Astrocyte of the cerebellum (primary cell): Measurements from ENCODE around the gene SRGAP2C.
"Not testable (repeated sequence)": the region's sequence is repeated elsewhere in the genome, so short reads cannot be mapped to it uniquely, and the experiment has no call there.

Experiments
- DNase-seq: peaks from one replicate; pipeline ENCODE4 v3.0.0-alpha.2; 2011; ENCODE audit warnings: low read depth
- H3K4me3 ChIP-seq: 2 replicates; pipeline ENCODE4 v1.5.1; 2011; ENCODE audit warnings: mild to moderate bottlenecking, low read depth, low read length, moderate library complexity
- in situ Hi-C: cut with HindIII; loops from 2 replicates; pipeline ENCODE4 v1.10.0; 2017; ENCODE audit warnings: low sequenced_read_pairs

SRGAP2C gene

DNA sequence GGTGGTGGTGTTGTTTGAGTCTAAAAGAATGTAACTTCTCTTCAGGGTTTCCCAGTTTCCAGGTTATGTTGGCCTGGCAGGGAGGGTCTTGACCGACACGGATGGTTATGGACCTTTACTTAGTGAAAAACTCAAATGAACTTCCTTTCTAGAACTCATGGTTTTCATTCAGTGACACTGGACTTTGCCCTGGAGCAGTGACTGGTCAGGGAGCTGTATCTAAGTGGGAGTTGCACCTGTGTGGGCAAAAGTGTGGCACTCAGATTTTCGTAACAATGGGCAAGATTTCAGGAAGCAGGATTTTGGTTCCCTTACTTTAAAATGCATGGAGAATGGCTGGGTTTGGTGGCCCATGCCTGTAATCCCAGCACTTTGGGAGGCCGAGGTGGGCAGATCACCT, 67.9 kb downstream of the SRGAP2C start:
- DNase-seq, H3K4me3 ChIP-seq, in situ Hi-C loops: not testable (repeated sequence)

DNA sequence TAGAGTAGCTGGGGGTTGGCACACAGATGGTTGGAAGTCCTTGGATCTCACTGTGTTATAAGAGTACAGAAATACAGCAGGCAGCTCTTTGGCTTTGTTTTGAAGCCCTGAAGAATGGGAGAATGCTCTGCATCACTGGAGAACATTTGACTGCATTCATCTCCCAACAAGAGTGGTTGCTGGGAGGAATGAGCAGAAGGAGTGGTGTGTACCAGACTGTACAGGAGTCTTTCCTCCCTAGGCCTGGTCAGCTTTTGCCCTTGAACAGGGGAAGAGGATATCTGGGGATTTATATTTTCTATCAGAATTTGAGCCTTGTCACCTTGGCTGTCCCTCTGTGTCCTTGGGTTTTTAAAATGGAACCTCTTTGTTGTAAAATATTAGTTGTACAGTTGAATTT, 69.8 kb downstream of the SRGAP2C start:
- H3K4me3 ChIP-seq, DNase-seq, in situ Hi-C loops: not testable (repeated sequence)

- H3K4me3 ChIP-seq, in situ Hi-C loops, DNase-seq: not testable (repeated sequence)
Measured at GRCh38 chr1:121257632-121258031, 72.9 kb downstream of the SRGAP2C start.

GRCh38 chr1:121258134-121258533, 73.4 kb downstream of the SRGAP2C start:
- DNase-seq, H3K4me3 ChIP-seq, in situ Hi-C loops: not testable (repeated sequence)

DNA sequence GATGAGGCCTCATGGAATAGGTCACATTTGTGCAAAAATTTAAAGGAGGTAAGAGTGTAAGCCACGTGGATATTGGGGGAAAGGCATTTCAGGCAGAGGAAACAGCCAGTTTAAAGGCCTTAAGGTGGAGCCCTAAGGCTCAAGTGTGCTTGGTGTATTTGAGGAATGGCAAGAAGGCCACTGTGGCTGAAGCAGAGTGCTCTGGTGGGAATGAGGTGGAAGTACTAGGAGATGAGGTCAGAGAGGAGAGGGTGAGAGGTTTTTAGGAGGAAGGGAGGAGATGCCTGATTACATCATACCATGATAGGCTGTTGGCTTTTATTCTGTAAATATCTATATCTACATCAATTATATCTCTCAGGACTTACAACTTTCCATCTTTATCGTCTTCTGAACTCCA, 75.4 kb downstream of the SRGAP2C start:
- in situ Hi-C loops, DNase-seq, H3K4me3 ChIP-seq: not testable (repeated sequence)

DNA sequence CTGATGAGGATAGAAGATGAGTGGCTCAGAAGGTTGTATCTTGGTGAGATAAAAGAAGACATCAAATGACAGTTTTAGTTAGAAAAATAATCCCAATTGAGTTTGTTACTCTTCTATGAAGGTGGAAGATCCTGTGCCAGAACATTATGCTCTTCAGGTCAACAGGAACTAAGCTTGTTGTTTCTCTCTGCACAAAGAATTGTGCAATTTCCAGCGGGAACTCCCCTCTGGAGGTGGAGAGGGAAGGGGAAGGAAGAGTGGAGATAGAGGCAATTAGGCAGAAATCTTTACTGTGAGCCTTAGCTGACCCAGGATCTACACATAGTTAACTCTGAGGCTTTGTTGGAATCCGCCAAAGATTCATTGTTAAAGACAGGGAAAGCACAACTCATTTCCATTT, 77.4 kb downstream of the SRGAP2C start:
- in situ Hi-C loops, DNase-seq: not testable (repeated sequence)

DNA sequence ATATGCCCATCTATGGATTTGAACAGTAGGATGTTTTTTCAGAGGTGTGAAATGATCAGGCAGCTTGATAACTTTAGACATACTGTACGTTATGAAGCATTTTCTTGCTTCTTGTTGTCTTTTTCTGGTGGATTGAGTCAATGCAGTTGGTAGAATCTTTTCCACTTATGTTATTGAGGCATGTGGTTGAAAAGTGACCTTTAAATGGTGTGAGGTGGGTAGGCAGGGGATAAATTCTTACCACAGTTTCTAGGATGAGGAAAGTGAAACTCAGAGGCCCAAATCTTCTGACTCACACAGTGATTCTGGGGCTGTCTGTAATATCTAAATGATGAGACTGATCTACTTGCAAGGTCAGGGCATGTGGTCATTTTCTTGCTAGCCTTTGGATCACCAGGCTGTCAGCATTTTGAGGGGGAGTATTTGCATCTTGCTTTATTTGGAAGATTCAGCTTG, 79.0 kb downstream of the SRGAP2C start:
- DNase-seq, in situ Hi-C loops, H3K4me3 ChIP-seq: not testable (repeated sequence)

More for the DNA sequence above, 77.4 kb downstream of the SRGAP2C start:
- not testable (repeated sequence) for H3K4me3 ChIP-seq

DNA sequence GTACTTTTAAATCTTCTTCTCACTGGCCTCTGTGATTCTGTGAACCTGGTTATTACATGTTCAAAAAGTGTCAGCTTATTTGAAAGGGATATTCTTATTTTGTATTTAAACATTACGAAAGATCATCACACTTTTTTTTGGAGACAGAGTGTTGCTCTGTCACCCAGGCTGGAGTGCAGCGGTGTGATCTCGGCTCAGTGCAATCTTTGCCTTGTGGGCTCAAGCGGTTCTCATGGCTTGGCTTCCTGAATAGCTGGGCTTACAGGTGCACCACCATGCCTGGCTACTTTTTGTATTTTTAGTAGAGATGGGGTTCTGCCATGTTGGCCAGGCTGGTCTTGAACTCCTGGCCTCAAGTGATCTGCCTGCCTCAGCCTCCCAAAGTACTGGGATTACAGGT, 82.3 kb downstream of the SRGAP2C start:
- H3K4me3 ChIP-seq, DNase-seq, in situ Hi-C loops: not testable (repeated sequence)

- DNase-seq, H3K4me3 ChIP-seq, in situ Hi-C loops: not testable (repeated sequence)
Measured at GRCh38 chr1:121269309-121269708, 84.5 kb downstream of the SRGAP2C start.

- in situ Hi-C loops, DNase-seq, H3K4me3 ChIP-seq: not testable (repeated sequence)
Measured at GRCh38 chr1:121269973-121270372, 85.2 kb downstream of the SRGAP2C start.

GRCh38 chr1:121271143-121271715, 86.5 kb downstream of the SRGAP2C start:
- in situ Hi-C loops, H3K4me3 ChIP-seq, DNase-seq: not testable (repeated sequence)

- DNase-seq, in situ Hi-C loops, H3K4me3 ChIP-seq: not testable (repeated sequence)
Measured at GRCh38 chr1:121275435-121275834, 90.7 kb downstream of the SRGAP2C start.

DNA sequence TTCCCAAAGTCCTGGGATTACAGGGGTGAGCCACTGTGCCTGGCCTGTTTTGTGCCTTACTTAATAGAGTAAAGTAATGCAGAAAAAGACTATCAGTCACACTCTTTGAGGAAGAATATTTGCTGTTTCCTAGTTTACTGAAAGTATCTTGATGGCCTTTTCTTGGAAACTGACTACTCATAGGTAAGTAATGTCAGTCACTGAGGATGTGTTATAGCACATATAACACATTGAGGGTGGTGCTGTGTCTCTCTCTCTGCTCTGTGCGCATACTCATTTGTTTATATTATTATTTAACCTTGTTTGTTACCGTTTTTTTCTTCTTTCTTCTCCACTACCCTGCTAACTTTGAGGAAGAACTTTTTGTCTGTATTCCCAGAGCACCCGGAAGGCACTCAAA, 93.4 kb downstream of the SRGAP2C start:
- DNase-seq, in situ Hi-C loops: not testable (repeated sequence)

DNA sequence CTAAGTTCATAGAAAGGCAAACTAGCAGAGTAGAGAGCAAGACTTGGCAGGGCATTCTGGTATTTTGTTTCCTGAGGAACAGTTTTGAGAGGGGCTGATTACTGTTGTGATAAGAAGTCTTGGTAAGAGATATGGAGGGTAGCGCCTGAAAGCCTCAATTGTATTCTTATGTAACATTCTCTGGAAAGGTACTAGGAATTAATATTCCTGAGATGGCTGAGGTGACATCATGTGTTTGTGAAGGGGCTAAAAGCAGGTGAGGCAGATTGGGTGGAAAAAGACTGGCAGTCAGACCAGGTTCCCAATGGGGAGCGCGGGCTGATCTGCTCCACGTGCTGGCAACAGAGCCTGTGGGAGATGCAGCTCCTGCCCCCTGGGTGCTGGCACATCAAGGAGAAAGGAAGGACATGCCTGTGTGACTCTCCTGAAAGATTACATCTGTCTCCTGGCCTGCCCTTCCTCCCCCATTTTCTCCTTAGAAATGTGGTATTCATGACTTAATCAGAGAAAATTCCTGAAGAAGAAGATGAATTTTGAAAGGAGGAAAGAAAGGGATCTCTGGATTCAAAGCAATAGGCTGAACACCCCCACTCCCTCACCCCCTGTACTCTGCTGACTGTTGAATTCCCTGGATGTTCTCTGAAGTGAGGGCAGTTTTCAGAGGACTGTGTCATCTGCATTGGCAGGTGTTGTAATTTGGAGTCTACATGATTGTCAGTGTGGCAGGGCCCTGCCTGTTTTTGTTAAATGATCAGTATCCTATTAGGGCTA, 94.2 kb downstream of the SRGAP2C start:
- H3K4me3 ChIP-seq, in situ Hi-C loops, DNase-seq: not testable (repeated sequence)

More for the DNA sequence above, 93.4 kb downstream of the SRGAP2C start:
- not testable (repeated sequence) for H3K4me3 ChIP-seq

DNA sequence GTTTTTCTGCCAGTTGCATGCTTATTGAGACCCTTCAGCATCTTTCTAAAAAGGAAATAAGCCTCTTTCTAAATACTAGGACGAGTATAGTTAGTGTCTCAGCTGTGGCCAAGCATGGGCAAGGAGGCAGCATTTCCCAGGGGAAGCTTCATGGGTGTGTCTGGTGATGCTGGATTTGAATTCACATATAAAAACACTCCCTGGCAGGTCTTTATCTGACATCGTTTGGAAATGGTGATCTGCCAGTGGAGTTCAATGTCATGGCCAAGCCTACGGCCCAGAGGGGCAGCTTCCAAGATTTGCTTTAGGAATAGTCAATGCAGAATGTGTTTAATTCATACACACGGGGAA, 94.7 kb downstream of the SRGAP2C start:
- H3K4me3 ChIP-seq, in situ Hi-C loops, DNase-seq: not testable (repeated sequence)

GRCh38 chr1:121280699-121281317, 96.0 kb downstream of the SRGAP2C start:
- in situ Hi-C loops, DNase-seq, H3K4me3 ChIP-seq: not testable (repeated sequence)

GRCh38 chr1:121281480-121281879, 96.7 kb downstream of the SRGAP2C start:
- DNase-seq, in situ Hi-C loops, H3K4me3 ChIP-seq: not testable (repeated sequence)

DNA sequence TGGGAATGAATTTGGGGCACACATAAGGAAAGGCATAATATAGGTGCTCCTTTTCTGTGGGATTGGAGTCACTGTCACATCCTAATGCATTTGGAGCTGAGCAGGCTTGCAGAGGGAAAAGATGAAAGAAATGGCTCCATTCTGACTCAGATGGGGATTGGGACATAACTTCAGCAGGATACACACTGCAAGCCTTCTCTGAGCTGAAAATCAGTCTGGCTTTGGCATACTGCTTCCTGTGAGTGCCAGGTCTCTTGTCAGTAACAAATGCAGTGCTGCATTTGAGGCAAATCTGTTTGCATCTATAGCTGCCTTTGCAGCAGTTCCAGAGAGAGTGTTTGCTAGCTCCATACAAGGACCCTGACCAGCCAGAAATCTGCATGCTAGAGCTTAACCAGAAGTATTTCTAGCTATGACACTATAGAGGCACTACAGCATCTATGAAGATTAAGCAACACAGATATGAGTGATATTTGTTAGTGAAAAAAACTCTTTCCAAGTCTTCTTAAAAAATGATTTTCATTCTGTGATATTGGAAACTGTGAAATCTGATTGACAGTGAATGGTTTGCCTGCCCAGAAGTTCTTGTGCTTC, 98.9 kb downstream of the SRGAP2C start:
- H3K4me3 ChIP-seq, in situ Hi-C loops, DNase-seq: not testable (repeated sequence)
